Bronchial epithelial cell (primary cell): ENCODE results near the gene TRIP4. TPM values are rescaled to one million over a fixed set of nuclear protein-coding genes. Genes with fewer than 3 reads are reported as not detected.
A peak's percentile ranks its signal among the peaks of the same experiment; 100 is the strongest.

Experiments used
- DNase-seq: peaks from one replicate; pipeline ENCODE4 v3.0.0-alpha.2; 2010; ENCODE audit warnings: low read depth
- FAIRE-seq: peaks from 2 replicates; lab custom pipeline; 2011; peaks lifted over from hg19 to GRCh38; lab: Jason Lieb, UNC
- H3K27me3 ChIP-seq: 2 replicates; pipeline ENCODE4 v1.5.1; 2011; ENCODE audit warnings: low read length; ENCODE audit not compliant: control insufficient read depth, insufficient read depth
- H3K36me3 ChIP-seq: 2 replicates; pipeline ENCODE4 v1.5.1; 2011; ENCODE audit warnings: low read length; ENCODE audit not compliant: control insufficient read depth, insufficient read depth
- H3K4me3 ChIP-seq: 2 replicates; pipeline ENCODE4 v1.5.1; 2011; ENCODE audit warnings: mild to moderate bottlenecking, low read depth, low read length, control low read depth
- total RNA-seq: library from RNA; depleted of rRNA; stranded (reverse); fragments of >200 nt; gene quantifications from 2 replicates; pipeline ENCODE4 v1.2.1, GENCODE V29; 2014
- TF ChIP-seq, protein P1 (sequence below): IDR thresholded peaks from 2 replicates; pipeline ENCODE4 v1.5.1; 2011; ENCODE audit warnings: mild to moderate bottlenecking, moderate library complexity, low read length, control low read depth, inconsistent platforms; ENCODE audit not compliant: insufficient read depth, severe bottlenecking

TRIP4 gene
- total RNA-seq, 1 donor from 2014 or later = 8.2 TPM

DNA sequence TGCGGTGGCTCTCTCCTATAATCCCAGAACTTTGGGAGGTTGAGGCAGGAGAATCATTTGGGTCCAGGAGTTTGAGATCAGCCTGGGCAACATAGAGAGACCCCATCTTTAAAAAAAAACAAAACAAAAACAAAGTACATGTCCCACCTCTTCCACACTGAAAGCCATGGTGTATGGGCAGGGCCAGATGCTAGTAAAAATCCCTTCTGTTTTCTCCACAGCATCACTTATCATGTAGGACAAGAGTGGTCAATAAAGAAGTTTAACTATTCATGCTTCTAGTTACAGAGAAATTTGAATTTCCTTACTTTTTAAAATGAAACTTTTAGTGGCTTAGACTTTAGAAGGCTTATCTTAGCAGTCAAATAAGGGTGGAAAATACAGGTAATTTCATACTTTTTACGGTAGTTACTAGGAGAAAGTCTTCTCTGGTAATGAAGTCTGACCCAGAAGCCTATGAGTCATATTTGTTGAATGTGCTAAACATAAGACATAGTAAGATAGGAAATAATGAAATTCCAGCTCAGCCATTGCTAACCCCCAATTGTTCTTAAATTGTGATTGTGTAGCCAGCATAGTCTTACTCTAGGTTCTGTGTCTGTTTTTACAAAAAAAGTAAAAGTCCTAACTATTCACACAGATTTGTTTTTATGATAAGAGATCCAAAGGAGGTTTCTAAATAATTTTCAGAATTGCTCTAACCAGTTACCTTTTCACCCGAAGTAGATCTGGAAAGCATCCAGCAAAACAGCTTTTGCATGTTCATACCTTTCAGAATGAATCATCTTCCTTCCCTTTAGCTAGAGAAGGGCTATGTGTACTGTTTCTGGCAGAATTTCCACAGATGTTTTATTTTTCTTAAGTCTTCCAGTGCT is 56.3 kb downstream of the TRIP4 start:
- Histone ChIP-seq H3K27me3 (no peaks in the 10 kb centered on the region), H3K36me3 (peaks cover 2% of the 10 kb centered on the region), H3K4me3 (no peak overlapping the region)
- no peak for FAIRE-seq
- peak; percentile 95 for DNase-seq
- TF ChIP-seq, protein P1, sequence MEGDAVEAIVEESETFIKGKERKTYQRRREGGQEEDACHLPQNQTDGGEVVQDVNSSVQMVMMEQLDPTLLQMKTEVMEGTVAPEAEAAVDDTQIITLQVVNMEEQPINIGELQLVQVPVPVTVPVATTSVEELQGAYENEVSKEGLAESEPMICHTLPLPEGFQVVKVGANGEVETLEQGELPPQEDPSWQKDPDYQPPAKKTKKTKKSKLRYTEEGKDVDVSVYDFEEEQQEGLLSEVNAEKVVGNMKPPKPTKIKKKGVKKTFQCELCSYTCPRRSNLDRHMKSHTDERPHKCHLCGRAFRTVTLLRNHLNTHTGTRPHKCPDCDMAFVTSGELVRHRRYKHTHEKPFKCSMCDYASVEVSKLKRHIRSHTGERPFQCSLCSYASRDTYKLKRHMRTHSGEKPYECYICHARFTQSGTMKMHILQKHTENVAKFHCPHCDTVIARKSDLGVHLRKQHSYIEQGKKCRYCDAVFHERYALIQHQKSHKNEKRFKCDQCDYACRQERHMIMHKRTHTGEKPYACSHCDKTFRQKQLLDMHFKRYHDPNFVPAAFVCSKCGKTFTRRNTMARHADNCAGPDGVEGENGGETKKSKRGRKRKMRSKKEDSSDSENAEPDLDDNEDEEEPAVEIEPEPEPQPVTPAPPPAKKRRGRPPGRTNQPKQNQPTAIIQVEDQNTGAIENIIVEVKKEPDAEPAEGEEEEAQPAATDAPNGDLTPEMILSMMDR = no peak

DNA sequence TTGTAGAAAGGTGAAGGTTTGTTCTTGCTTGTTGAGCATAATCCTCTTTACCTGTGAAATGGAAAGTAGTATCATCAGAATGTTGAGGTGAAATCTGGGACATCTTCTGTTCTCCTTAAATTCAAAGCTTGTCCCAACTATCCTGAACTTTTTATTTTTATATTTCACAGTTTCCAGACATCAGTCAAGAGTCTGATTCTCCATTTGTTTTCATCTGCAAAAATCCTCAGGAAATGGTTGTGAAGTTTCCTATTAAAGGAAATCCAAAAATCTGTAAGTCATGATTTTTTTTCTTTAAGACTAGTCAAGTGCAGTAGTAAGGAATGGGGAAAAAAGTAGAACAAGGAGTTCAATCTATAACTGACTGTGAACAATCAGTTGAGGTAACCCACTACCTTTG is 57.2 kb downstream of the TRIP4 start:
- H3K27me3 ChIP-seq = no peaks in the 10 kb centered on the region
- H3K4me3 ChIP-seq = no peak overlapping the region
- no peak for FAIRE-seq
- DNase-seq = no peak
- TF ChIP-seq, protein P1 = no peak
- H3K36me3 ChIP-seq = peaks cover 2% of the 10 kb centered on the region

DNA sequence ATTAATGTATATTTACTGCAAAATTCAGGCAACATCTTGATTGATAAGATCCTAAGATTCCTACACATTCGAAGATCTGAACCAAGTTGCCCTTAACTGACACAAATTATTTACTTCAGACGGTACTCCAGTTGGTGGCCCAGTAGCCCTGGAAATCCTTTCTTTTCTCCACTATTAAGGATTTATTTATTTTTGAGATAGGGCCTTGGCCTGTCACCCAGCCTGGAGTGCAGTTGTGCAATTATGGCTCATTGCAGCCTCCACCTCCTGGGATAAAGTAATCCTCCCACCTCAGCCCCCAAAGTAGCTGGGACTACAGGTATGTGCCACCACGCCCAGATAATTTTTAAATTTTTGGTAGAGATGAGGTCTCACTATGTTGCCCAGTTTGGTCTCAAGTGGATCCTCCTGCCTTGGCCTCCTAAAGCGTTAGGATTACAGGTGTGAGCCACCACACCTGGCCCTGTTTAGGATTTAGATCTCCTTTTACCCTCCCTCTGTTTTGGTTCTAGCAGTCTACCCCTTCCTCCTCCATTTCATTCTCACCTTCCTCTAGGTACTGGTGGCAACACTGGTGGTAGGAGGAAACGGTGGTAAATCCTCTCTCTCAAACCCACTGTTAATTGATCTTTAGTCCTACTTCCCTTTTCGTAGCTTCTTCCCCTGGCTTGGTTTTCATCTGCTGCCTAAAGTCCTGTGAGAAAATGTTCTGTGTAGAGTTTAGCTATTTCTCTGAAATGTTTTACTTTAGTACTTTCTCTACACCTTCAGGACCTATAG is 60.1 kb downstream of the TRIP4 start:
- Histone ChIP-seq H3K36me3 (peaks cover 1% of the 10 kb centered on the region), H3K27me3 (no peaks in the 10 kb centered on the region), H3K4me3 (no peak overlapping the region)
- TF ChIP-seq, protein P1 = no peak
- no peak for DNase-seq
- FAIRE-seq = peak; percentile 18

DNA sequence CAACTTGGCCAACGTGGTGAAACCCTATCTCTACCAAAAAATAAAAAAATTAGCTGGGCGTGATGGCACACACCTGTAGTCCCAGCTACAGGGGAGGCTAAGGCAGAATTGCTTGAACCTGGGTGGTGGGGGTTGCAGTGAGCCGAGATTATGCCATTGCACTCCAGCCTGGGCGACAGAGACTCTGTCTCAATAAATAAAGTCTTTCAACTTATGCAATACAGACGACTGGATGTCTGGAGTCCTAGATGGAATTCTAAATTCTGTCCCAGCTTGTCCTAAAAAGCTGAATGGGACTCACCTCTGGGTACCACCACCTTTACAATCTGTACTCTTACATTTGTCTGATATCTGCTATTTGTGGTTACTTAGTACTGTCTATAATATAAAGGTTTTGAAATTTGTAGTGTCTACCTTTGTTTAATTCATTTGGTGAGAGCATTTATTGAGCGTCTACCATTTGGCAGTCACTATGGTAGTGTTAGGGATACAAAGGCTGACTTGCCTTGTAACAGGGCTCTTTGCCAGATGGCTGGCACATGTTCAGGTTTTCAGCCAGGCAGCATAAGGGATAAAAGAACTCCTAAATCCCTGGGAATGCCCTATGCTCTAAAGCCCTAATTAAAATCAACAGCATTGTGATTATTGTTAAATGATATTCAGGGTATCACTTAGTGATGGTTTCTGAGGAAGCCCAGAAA is 65.5 kb downstream of the TRIP4 start:
- H3K36me3 ChIP-seq = peaks cover 1% of the 10 kb centered on the region
- DNase-seq = no peak
- TF ChIP-seq, protein P1 = no peak

DNA sequence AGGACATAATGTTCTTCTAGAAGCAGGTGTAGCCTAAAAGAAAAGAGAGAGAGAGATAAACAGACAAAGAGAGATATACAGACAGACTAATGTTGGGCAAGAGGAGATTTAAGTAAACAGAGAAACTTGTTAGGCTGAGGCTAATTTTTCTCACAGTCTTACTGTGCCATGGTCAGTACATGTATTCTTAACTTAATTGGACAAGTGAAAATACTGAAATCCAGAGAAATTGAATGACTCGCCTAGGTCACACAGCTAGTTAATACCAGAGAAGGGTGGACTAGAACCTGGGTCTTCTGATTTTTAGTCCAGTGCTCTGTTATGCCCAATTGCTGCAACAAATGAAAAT is 66.0 kb downstream of the TRIP4 start:
- TF ChIP-seq, protein P1 = no peak
- H3K4me3 ChIP-seq = no peak overlapping the region
- FAIRE-seq (no peak), DNase-seq (no peak)
- H3K36me3 ChIP-seq = peaks cover 1% of the 10 kb centered on the region
- H3K27me3 ChIP-seq = no peaks in the 10 kb centered on the region

More for the DNA sequence above, 65.5 kb downstream of the TRIP4 start:
- Histone ChIP-seq H3K4me3 (no peak overlapping the region), H3K27me3 (no peaks in the 10 kb centered on the region)
- FAIRE-seq = no peak
